ENCODE measurements around the gene EGLN2.

EGLN2 gene

GRCh38 chr19:40802300-40803169, 3.5 kb downstream of the EGLN2 start:
- H3K4me3 ChIP-seq (ENCODE audit: low read depth, low read length), result no peak overlapping the region
- CTCF ChIA-PET, result interaction anchor here (0.8 to 1.1 kb wide), 5 partner anchors 9 to 173 kb away, joined by 3 to 4 read pairs (median 3); no protein-coding TSS in a partner anchor
- peaks cover 41 to 58% of the 10 kb centered on the region in 2 experiments for H3K36me3 ChIP-seq (ENCODE audit: control insufficient read depth in 2 of 2, insufficient read depth in 1 of 2, low read length in 2 of 2)
- peak overlapping the region; percentile 67; the same call in 1 of the 2 replicates for H3K27ac ChIP-seq (ENCODE audit: extremely low read depth, low read depth, low read length)
- H3K4me1 ChIP-seq (ENCODE audit: control insufficient read depth, insufficient read depth, low read length), result peaks cover 80% of the 10 kb centered on the region
- H3K9me3 ChIP-seq (ENCODE audit: control insufficient read depth, insufficient read depth, low read depth, low read length), result no peaks in the 10 kb centered on the region
- POLR2A ChIA-PET, result interaction anchor here (0.7 to 8.6 kb wide), 3 partner anchors 25 to 53 kb away, joined by 3 to 86 read pairs (median 56); partner anchors contain the start of genes ACTMAP, RAB4B and SNRPA
- TF ChIP-seq ZNF561 (tag by site-specific recombination; IDR thresholded peaks at IDR 0.05; ENCODE audit: borderline replicate concordance), result no peak
- TF ChIP-seq ZNF677 (tag by site-specific recombination; IDR thresholded peaks at IDR 0.05), result 0 out of 2 replicates have a peak, but pooled peaks have one; percentile 16
- no peak for TF ChIP-seq ZNF560 (tag by site-specific recombination; IDR thresholded peaks at IDR 0.05; ENCODE audit: borderline replicate concordance)
- peak; percentile 43 for TF ChIP-seq SP2 (tag by site-specific recombination; IDR thresholded peaks at IDR 0.05)
- TF ChIP-seq KLF7 (tag by site-specific recombination; IDR thresholded peaks at IDR 0.05; ENCODE audit: borderline replicate concordance), result no peak
- TF ChIP-seq OSR2 (tag by site-specific recombination; IDR thresholded peaks at IDR 0.05), result 0 out of 2 replicates have a peak, but pooled peaks have one; percentile 20
- no peak for TF ChIP-seq TCF7L2 (IDR thresholded peaks at IDR 0.05; ENCODE audit: borderline replicate concordance, low read depth, low read length)
- TF ChIP-seq ZNF274 (IDR thresholded peaks at IDR 0.05; ENCODE audit: low read length), result no peak
- no peak for TF ChIP-seq ZNF274 (tag by site-specific recombination; IDR thresholded peaks at IDR 0.05; ENCODE audit: borderline replicate concordance)
- no peak for TF ChIP-seq REST (tag by site-specific recombination; IDR thresholded peaks at IDR 0.05)
- no peak for TF ChIP-seq ZNF121 (tag by site-specific recombination; IDR thresholded peaks at IDR 0.05)
- peak; percentile 56; the same call in 1 of the 2 replicates for TF ChIP-seq ZNF398 (tag by site-specific recombination; IDR thresholded peaks at IDR 0.05)
- peak; percentile 98 for TF ChIP-seq KLF1 (tag by site-specific recombination; IDR thresholded peaks at IDR 0.05)
- TF ChIP-seq RBAK (tag by site-specific recombination; IDR thresholded peaks at IDR 0.05), result no peak
- TF ChIP-seq ZBTB8A (tag by site-specific recombination; IDR thresholded peaks at IDR 0.05), result 0 out of 2 replicates have a peak, but pooled peaks have one; percentile 16
- no peak for TF ChIP-seq ZNF350 (tag by site-specific recombination; IDR thresholded peaks at IDR 0.05)
- TF ChIP-seq ZBTB17 (tag by site-specific recombination; IDR thresholded peaks at IDR 0.05), result peak; percentile 73
- no peak for TF ChIP-seq PRDM1 (tag by site-specific recombination; IDR thresholded peaks at IDR 0.05)
- peak; percentile 79 for TF ChIP-seq GLIS1 (tag by site-specific recombination; IDR thresholded peaks at IDR 0.05)
- TF ChIP-seq, protein P1, sequence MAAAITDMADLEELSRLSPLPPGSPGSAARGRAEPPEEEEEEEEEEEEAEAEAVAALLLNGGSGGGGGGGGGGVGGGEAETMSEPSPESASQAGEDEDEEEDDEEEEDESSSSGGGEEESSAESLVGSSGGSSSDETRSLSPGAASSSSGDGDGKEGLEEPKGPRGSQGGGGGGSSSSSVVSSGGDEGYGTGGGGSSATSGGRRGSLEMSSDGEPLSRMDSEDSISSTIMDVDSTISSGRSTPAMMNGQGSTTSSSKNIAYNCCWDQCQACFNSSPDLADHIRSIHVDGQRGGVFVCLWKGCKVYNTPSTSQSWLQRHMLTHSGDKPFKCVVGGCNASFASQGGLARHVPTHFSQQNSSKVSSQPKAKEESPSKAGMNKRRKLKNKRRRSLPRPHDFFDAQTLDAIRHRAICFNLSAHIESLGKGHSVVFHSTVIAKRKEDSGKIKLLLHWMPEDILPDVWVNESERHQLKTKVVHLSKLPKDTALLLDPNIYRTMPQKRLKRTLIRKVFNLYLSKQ (tag by site-specific recombination; IDR thresholded peaks at IDR 0.05; ENCODE audit: borderline replicate concordance), result no peak
- no peak for TF ChIP-seq ZNF610 (tag by site-specific recombination; IDR thresholded peaks at IDR 0.05; ENCODE audit: borderline replicate concordance)
- TF ChIP-seq, protein P2, sequence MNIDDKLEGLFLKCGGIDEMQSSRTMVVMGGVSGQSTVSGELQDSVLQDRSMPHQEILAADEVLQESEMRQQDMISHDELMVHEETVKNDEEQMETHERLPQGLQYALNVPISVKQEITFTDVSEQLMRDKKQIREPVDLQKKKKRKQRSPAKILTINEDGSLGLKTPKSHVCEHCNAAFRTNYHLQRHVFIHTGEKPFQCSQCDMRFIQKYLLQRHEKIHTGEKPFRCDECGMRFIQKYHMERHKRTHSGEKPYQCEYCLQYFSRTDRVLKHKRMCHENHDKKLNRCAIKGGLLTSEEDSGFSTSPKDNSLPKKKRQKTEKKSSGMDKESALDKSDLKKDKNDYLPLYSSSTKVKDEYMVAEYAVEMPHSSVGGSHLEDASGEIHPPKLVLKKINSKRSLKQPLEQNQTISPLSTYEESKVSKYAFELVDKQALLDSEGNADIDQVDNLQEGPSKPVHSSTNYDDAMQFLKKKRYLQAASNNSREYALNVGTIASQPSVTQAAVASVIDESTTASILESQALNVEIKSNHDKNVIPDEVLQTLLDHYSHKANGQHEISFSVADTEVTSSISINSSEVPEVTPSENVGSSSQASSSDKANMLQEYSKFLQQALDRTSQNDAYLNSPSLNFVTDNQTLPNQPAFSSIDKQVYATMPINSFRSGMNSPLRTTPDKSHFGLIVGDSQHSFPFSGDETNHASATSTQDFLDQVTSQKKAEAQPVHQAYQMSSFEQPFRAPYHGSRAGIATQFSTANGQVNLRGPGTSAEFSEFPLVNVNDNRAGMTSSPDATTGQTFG (tag by site-specific recombination; IDR thresholded peaks at IDR 0.05; ENCODE audit: borderline replicate concordance), result no peak
- peak; percentile 89 for TF ChIP-seq ZBTB48 (tag by site-specific recombination; IDR thresholded peaks at IDR 0.05)
- TF ChIP-seq WT1 (tag by site-specific recombination; IDR thresholded peaks at IDR 0.05), result peak; percentile 83
- 0 out of 2 replicates have a peak, but pooled peaks have one; percentile 49 for TF ChIP-seq IKZF3 (tag by site-specific recombination; IDR thresholded peaks at IDR 0.05)
- no peak for TF ChIP-seq ZNF747 (tag by site-specific recombination; IDR thresholded peaks at IDR 0.05)
- no peak for TF ChIP-seq ZFHX2 (tag by site-specific recombination; conservative IDR thresholded peaks at IDR 0.05)
- TF ChIP-seq ZNF341 (tag by site-specific recombination; IDR thresholded peaks at IDR 0.05; ENCODE audit: low read depth), result peak; percentile 20; the same call in 1 of the 2 replicates
